GM21576 (cell line): ENCODE measurements around the gene RCOR1.
"Not testable (repeated sequence)": the region's sequence is repeated elsewhere in the genome, so short reads cannot be mapped to it uniquely, and the experiment has no call there.

Source experiments
- ATAC-seq: cut with Tn5 transposase; IDR thresholded peaks from one replicate; pipeline ENCODE4 v1.9.1; 2021; ENCODE audit warnings: mild to moderate bottlenecking, moderate library complexity; ENCODE audit not compliant: unreplicated experiment

Gene RCOR1

DNA sequence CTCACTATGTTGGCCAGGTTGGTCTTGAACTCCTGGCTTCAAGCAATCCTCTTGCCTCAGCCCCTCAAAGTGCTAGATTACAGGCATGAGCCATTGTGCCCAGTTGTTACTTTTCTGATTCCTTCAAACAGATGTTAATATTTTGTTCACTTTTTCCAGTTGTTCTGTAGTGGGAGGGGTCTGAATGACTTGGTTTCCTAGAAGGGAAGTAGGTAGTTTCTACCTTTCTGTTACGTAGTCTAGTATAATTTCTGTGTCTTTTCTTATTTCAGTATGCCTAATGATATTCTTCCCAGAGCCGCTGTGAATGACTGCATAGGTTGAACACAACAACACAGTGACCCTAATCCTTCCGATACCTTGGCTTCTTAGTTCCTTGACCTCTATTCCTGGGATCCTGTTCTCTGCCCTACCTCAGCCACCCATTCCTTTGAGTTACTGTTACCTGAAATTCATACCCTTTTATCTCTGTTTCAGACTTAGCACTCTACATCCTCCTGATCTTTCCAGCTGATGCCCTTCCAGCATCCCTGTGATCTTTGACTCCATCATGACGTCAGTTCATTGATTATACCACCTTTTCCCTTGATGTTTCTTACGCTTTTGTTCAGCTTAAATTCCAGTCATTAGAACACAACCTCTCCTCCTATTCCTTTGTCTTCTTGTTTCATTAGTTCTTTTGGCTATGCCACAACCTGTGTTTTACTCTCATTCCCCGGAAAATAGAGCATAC, 33.3 kb downstream of the RCOR1 start:
- no peak for ATAC-seq

DNA sequence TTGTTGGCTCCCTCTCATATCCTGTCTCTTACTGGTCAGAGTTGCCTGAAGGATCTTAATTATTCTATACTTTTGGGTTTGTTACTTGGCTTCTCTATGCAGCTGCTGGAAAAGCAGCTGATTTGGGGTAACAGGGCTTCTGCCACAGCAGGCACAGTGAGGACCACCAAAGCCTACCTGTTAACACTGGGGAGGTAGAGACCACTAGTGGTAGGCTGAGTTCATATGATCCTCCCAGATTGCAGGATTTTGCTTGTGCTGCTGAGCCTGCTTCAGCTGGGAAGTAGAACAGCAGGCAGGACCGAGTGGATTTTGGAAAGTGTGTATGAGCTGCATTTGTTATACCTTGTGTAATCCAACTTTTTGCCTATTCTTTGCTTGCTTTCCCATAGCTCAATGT, 34.1 kb downstream of the RCOR1 start:
- no peak for ATAC-seq

DNA sequence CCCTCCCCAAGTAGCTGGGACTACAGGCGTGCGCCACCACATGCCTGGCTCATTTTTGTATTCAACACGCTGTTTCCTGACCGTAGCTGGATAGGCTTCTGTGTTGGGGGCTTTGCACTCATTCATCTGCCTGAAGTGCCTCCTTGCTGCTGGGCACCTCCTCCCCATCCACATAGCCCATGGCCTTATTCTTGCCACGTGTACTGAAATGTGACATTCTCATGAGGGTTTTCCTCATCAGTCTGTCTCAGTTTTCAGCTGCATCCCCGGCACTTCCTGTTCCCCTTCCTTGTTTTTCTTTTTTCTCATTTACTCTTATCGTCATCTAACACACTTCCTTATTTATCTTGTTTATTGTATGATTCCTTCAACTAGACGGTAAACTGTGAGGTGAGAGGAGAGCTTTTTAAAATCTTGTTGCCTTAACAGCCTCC, 36.6 kb downstream of the RCOR1 start:
- ATAC-seq, result no peak

DNA sequence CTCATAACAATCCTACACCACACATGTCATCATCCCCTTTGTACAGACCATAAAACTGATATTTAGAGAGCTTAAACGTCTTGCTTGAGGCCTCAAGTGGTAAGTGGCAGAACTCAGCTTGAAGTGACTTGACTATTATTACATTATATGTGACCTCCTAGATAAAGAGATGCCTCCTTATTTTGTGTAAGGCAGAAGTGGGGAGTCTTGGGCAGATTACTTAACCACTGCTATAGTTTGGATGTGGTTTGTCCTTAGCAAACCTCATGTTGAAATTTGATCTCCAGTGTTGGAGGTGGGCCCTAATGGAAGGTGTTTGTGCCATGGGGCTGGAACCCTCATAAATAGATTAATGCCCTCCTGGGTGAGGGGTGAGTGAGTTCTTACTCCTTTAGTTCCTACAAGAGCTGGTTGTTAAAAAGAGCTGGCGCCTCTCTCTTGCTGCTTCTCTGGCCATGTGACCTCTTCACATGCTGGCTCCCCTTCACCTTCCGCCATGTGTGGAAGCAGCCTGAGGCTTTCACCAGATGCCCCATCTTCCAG, 37.4 kb downstream of the RCOR1 start:
- ATAC-seq, result no peak

GRCh38 chr14:102630405-102630804, 38.0 kb downstream of the RCOR1 start:
- no peak for ATAC-seq

DNA sequence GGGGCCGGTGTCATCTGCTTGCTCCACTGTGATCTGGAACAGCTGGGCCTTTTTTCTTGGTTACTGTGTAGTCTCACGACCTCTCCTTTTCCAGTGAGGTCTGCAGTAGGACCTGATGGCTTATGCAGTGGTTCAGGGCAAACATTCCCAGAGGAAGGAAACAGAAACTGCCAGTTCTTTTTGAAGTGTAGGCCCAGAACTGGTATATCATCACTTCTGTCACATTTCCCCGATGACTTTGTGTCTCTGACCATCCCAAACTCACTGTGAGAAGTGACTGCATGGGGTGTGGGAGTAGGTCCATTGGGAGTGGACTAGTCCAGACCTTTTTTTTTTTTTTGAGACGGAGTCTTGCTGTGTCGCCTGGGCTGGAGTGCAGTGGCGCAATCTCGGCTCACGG, 38.4 kb downstream of the RCOR1 start:
- ATAC-seq, result no peak

- no peak for ATAC-seq
Measured at GRCh38 chr14:102633906-102634595, 41.6 kb downstream of the RCOR1 start.

DNA sequence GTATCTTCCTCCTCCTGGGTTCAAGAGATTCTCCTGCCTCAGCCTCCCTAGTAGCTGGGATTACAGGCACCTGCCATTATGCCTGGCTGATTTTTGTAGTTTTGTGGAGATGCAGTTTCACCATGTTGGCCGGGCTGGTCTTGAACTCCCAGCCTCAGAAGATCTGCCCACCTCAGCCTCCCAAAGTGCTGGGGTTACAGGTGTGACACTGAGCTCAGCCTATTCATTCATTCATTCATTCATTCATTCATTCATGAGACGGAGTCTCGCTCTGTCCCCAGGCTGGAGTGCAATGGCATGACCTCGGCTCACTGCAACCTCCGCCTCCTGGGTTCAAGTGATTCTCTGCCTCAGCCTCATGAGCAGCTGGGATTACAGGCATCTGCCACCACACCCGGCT, 47.2 kb downstream of the RCOR1 start:
- not testable (repeated sequence) for ATAC-seq

- ATAC-seq, result no peak
Measured at GRCh38 chr14:102644523-102644922, 52.1 kb downstream of the RCOR1 start.

DNA sequence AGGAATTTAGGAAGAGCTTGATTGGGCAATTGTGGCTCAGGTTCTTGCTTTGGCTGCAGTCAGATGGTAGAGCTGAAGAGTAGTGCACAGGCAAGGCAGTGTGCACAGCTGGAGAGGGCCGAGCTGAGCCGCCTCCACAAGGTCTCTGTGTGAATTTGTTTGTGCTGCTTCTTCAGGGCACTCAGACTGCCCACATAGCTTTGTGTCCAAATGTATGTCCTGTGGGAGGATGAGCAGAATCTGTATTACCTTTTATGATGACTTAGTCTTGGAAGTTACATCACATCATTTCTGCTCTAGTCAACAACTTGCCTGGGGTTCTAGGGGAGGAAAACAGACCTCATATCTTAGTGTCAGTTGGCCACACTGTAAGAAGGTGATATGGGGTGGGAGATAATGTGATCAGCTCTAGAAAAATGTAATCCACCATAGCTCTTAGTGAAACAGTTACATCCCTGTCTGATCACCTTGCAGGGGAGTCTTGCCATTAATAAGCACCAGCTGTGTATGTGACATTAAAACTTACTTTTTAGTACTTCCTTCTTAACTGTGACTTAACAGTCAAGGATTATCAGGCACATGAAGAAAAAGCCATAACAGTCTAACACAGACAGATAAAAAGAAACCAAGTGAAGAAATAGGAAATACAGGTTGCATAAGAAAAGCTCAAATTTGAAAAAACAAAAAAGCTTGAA, 53.4 kb downstream of the RCOR1 start:
- no peak for ATAC-seq

GRCh38 chr14:102646615-102647014, 54.2 kb downstream of the RCOR1 start:
- no peak for ATAC-seq

DNA sequence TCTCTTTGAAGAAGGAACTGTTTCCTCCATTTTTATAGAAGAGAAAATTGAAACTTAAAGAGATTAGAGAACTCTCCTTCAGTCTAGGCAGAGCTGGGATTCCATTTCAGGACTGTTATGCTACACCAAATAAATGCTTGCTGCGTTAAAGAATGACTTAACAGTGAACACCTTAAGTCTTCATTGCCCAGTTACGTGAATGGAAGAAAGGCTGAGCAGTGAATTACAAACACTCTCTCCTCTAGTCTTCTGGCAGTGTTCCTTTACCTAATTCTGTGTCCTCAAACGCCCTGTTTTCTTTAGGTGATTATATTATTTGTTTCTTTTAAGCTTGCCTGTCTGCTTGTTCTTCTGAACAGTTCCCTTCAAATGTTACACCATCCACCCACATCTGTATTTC, 59.7 kb downstream of the RCOR1 start:
- ATAC-seq, result no peak

GRCh38 chr14:102654298-102654697, 61.8 kb downstream of the RCOR1 start:
- ATAC-seq, result no peak

GRCh38 chr14:102655137-102655536, 62.7 kb downstream of the RCOR1 start:
- ATAC-seq, result no peak

GRCh38 chr14:102659797-102660196, 67.3 kb downstream of the RCOR1 start:
- no peak for ATAC-seq

DNA sequence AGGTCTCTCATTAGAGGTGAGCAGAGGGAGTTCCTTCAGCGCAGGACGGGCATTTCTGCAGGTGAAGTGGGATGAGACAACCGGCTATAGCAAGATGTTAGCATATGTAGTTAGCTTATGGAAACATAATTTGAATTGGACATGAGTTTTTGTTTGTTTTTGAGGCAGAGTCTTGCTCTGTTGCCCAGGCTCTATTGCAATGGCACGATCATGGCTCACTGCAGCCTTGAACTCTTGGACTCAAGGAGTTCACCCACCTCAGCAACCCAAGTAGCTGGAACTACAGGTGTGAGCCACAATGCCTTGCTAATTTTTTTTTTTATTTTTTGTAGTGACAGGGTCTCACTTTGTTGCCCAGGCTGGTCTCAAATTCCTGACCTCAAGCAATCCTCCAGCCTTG, 69.2 kb downstream of the RCOR1 start:
- ATAC-seq, result no peak

DNA sequence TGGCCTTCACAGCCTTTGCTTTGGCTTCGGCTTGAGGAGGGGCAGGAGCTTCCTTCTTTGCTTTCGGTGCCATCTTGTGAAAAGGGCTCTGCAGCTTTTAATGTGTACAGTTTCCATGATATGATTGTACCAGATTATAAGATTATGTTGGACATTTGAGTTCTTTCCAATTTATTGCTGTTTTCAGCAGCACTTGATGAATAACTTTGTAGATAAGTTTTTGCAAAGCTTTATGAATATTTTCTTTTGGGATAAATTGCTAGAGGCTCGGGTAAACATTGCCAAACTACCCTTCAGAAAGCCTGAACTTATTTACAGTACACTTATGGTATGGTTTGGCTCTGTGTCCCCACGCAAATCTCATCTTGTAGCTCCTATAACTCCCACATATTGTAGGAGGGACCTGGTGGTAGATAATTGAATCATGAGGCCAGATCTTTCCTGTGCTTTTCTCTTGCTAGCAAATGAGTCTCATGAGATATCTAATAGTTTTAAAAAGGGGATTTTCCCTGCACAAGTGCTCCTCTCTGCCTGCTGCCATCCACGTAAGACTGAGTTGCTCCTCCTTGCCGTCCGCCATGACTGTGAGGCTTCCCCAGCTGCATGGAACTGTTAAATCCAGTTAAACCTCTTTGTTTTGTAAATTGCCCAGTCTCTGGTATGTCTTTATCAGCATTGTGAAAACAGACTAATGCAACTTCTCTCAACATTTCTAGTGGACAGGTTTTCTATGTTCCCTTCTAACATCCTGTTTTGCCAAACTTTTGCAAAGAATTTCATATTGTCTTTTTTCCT, 70.4 kb downstream of the RCOR1 start:
- no peak for ATAC-seq

- ATAC-seq, result no peak
Measured at GRCh38 chr14:102663440-102663839, 71.0 kb downstream of the RCOR1 start.

- ATAC-seq, result no peak
Measured at GRCh38 chr14:102665621-102666020, 73.2 kb downstream of the RCOR1 start.

GRCh38 chr14:102666635-102667034, 74.2 kb downstream of the RCOR1 start:
- no peak for ATAC-seq

DNA sequence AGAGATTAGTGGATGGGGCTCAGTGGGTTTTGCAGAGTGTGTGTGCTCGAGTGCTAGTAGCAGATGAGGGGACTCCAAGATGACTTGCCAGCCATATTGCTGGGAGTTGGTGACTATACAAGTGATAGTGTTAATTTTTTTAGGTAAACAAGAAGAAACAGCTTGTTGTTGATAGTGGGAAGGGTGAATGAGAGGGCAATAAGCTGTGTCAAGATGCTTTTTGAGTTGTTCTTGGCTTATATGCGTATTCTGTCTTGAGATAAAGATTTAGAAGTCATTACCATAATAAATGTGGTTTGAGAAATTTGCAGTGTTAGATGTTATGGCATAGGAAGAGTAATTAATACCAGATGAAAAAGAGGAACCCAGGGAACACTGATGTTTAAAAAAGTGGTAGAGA, 75.3 kb downstream of the RCOR1 start:
- ATAC-seq, result no peak
